HG03095 (cell line): ENCODE results near the gene LDLRAD3.

Experiments used
- ATAC-seq: cut with Tn5 transposase; IDR thresholded peaks from one replicate; pipeline ENCODE4 v1.9.1; 2021; ENCODE audit warnings: moderate library complexity; ENCODE audit not compliant: unreplicated experiment

The LDLRAD3 gene

DNA sequence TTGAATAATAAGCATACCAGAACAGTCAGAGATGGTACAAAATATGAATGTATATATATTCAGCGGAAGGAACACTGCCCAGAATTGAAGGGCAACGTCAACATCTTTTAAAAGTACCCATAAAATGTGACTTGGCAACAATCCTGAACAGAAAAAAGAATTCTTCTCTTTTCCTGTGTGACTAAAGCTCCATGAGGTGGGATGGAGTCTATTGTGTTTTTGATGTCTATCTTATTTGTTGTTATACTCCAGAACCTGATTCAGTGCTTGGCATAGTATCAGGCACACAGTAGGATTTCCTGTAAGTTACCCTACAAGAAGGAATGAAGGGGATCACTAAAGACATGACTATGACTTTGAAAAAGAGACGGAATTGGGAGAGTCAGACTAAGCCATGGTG, 10.3 kb downstream of the LDLRAD3 start:
- no peak for ATAC-seq

DNA sequence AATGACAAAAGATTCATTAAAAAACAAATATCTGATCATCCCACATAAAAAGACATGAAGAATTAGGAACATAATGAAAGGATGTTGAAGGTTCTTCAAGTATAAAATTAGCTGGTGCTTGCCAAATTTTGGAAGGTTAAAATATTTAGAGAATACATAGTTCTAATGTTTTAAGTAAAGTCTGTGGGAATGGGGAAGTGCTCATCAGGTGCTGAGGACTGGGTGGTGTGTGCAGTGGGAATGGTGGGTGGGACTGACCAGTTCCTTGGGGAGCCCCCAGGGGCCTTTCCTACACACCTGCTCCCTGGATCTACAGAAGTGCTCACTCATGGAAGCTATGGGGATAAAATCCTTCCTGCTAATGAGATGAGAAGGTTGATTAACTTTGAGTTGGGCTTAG, 11.8 kb downstream of the LDLRAD3 start:
- no peak for ATAC-seq

DNA sequence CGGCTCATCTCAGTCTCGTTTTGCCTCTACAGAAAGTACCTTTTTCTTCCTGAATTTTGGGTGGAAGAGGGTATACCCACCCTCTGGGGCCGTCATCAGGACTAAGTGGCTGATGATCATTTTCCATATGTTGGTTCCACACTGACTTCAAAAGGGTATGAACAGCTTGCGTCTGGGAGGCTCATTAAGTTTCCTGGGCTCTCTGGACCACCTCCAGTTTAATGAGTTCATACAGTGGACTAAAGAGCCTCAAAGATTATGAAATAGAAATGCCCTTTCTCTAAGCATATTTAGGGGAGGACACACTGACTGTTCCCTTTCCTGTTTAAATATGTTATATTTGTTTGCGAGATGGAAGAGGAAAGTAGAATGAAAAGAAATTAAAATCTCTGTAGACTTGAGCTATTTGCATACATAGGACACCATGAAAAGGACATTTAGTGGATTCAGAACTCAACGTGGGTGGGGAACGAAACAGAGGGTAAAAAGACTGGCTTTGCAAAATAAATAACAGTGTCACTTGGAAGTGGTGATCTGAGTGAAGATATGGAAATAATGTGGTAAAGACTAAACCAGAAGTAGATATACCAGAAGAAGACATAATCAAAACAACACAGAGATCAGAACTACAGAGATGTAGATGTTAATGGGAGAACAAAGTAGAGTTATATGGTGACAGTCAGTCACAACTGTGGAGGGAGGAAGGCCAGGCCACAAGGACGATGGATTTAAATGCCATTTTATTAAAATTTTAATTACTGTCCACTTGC, 18.7 kb downstream of the LDLRAD3 start:
- ATAC-seq, result no peak

DNA sequence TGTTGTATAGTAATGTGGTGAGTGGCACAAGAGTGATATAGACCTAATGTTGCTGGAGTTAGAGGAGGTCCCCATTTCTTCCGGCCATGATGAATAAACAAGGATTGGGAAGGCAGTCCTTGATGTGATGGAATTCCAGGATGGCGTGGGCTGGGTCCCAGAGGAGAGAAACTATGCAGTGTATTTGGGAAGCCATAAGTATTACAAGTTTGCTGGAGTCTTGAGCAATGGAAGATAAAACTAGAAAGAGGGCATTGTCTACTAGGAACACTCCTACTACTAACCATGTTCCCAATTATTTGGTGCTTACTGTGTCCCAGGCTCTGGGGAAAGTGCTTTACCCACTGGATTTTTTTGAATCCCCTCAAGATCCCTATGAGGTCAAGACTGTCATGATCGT, 20.0 kb downstream of the LDLRAD3 start:
- ATAC-seq, result no peak

DNA sequence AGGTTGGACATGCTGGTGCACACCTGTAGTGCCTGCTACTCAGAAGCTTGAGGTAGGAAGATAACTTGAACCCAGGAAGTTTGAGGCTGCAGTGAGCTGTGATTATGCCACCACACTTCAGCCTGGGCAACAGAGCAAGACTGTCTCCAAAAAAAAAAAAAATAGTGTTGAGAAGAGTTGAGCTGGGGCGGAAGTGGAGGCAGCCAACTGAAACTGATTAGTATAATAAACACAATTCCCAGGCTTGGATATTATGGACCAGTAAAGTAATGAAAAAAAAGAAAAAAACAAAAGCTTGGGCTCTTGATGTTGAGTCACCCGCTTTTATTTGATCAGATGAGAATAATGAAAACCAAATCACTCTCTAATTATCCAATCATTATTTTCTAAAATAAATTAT, 21.0 kb downstream of the LDLRAD3 start:
- no peak for ATAC-seq

DNA sequence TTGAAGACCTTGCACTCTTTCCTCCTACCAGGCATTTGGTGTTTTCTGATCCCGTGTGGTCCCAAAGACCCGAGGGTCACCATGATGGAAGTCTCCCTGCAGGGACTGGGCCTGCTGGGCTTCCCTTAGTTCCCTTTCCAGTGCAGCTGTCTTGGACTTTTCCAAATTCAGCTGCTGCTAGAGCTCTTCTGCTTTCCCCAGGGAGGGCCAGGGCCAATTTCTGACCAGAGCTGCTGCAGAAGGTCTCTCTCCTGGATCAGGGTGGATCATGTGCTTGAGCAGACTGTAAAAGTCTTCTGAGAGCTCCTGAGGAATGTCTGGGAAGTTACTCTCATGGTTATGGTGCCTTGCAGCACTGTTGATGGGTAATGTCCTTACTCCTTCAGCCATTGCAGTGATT, 23.2 kb downstream of the LDLRAD3 start:
- no peak for ATAC-seq

DNA sequence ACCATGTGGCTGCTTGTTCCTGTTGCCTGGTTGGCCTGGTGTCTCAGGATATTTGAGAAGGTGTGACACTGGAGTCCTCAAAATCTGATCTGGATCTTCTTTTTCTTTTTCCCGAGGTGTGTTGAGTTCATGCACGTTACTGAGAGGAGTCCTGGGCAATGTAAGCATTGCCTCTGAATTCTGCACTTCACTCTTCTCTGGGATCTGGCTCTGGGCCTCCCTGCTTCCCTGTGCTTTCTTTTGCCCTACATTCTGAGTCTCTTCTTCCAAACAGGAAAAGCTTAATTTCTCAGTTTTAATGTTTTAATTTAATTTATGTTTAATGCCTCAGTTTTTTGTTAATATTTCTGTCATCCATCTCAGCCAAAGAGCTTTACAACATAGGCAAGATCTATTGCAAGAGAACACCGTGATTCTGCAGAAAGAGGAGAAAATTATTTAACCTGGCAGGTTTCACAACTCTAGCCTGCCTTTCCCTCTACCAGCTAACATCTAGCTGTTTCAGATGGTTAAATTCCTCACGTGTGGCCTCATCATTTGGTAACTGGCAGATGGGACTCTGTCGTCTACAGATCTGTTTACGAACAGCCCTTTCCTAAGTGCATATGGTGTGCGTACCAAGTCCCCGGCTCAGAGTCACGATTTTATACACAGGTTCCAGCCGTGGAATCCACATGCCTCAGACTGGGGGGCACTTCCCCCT, 24.7 kb downstream of the LDLRAD3 start:
- no peak for ATAC-seq

DNA sequence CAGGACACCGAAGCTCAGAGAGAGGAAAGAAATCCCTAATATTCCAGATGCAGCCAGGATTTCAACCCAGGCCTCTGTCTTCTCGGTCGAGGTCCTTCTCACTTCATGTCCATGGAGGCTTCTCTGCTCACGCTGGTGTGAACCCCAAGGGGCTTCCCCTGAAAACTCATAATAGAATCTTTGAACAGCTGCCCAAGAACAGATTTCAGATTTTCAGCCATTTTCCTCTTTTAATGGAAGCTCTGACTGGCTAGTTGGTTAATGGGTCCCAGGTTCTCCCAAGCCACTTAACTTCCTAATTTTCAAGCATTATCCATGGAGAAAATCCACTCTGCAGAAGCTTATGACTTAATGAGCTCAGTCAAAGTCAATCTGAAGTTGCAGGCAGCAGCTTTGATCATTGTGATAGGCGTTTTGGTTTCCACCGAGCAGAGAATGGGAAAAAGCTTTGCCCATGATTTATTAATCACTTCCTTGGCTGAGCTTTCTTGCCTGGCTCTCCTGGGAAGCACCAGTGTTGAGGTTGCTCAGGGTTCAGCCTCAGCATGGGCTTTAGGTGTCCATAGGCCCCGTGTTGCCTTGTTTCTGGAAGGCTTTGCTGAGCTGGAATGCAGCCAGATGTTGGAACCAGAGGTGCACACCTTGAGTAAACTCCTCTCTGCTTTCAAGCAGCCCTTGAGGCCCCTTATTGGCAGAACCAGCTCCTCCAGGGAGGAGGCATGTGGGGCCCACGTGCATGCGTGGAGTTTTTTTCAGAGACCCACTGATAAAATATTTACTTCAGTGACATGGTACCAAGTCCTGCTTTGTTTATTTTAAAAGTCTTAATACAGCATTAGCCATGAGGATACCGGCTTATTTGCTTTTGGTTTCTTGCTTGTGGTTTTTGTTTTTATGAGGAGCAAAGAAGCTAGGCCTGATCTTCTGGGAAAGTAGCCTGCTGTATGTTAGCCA, 25.5 kb downstream of the LDLRAD3 start:
- ATAC-seq, result no peak

DNA sequence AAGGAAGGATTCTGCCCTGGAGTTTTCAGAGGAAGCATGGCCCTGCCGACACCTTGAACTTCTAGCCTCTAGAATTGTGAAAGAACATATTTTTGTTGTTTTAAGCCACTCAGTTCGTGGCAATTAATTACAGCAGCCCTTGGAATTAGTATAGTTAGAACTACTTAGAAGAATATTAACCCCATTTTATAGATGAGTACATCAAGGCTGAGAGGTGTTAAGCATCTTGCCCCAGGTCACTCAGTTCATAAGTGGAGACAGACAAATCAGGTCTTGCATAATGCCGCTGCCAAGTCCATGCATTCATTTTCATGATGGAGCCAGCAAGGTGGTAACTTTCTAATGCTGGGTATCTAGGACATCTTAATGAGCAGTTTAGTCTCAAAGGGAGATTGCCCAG, 26.6 kb downstream of the LDLRAD3 start:
- ATAC-seq, result no peak

DNA sequence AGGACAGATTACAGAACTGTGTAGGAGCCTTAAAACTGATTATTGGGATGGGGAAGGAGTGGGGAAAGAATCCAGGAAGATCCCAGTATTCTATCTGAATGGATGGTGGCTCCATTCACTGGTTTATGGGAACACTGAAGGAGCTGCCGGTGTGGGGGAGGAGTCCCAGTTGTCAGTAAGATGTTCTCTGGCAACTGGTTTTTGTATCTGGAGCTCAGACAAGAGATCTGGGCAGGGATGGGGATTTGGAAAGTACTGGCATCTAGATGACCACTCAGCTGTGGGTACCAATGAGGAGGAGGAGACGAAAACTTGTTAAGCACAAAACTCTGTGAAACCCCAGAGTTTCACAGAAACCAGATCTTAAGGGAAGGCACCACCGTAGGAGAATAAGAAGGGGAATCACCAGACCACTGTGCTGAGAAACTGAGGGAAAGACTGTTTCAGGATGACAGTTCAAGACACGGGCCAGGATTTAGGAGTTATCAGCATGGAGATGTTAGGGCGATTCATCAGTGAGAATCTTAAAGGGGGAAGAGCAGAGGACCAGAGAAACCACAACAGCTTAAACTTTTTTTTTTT, 28.1 kb downstream of the LDLRAD3 start:
- no peak for ATAC-seq

DNA sequence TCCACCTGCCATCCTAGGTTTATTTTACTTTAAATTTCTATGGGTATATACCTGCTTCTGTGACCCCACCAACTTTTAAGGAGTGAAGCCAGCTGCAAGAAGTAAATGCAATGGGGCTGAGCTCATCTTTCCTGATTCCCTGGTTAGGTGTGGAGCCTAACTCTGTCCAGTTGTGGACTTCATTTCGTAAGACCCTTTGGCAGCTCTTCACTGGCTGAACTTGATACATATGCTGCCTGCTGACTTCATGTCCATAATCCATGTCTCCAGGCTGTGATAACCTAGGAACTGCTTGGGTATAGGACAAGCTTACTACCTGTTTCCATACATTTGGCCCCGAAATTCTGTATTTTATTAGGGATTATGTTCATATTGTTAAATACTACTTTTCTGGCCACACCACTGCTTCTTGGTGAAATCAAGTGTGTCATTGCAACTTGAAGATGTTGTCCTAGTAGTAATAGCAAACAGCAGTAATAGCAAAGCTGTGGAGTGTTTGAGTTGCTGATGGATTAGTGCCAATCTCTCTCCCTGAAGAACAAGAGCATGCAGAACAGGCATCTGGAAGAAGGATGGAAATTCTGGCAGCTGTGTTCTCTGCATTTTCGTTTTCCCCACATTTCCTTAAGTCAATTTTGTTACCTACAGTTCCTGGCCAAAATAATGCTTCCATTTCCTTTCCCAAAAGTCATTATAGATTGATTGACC, 31.2 kb downstream of the LDLRAD3 start:
- no peak for ATAC-seq

DNA sequence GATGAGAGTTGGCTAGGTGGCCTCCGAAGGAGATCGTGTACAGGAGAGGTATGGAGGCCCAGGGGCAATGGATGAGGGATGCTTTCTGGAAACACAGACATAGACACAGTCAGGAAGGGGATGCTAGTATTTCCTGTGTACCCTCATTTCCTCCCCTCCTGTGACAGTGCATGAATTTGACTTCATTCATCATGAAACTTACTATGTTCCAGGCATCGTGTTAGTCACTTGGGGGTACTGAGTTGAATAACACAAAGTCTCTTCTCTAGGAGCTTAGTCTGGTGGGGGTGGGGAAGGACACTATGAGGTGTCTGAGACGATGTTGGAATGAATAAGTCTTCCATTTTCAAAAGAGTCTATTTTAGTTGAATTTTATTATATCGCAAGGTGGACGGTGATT, 32.6 kb downstream of the LDLRAD3 start:
- ATAC-seq, result no peak

DNA sequence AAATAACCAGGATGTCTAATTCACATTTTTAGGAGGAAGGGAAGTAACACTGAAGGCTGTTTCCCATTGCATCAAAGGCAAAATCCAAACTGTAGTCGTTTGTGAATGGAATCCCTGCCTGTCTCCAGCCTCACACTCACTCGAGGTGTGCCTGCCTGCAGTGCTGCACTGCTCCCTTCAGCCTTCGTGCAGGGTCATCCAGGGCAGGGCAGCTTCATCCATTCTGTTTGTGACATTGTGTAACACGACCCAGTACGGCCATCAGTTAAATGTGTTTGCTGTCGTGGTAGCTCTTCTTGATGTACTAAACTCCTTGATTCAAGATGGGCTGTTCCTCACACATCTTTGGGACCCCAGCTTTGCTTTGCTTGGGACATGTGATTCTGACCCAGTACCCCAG, 34.3 kb downstream of the LDLRAD3 start:
- ATAC-seq, result no peak

DNA sequence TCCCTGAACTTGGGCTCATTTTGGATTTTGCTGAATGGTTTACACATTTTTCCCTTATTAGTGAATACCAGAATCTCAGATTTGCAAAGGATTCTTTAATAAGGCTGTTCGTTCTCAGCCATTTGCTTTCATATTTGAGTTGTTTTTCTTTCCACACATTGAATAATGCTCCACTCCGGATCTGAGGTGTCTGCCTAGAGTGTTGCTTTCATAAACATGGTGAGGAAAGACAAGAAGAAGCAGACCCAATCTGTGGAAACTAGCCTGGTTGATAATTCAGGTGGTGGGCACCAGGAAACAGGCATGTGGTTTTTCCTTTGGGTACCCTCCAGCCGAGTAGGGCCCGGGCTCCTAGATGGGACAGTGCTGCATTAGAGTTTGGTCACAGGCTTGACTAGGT, 35.0 kb downstream of the LDLRAD3 start:
- ATAC-seq, result no peak

DNA sequence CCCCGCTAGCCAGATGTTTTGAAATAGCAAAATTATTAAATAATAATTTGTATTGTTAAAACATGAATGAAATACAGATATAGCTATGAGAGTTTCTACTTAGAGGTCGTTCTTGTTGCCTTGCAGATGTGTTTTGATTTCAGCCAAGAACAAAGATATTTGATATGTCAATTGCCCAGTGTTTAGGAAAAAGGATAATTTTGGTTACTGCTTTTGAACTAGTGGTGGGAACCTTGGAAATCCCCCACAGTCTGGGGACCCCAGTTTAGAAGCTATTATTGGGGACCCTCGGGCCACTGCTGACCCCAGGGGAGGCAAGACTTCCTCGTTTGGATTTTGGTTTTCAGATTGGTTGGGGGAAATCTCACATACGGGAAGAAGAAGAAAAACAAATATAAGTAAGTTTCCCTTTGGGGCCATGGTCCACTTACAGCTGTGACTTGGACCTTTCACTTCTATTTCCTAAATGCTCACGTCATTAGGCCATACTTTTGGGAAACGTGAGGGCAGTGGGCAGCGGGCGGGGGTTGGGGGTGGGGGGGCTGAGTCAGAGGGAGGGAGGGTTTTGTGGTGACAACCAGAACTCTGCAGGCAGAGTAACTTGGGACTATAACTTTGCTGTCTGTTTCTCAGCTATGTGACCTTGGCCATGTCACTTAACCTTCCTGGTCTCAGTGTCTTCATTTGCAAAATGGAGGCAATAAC, 37.0 kb downstream of the LDLRAD3 start:
- ATAC-seq, result no peak

DNA sequence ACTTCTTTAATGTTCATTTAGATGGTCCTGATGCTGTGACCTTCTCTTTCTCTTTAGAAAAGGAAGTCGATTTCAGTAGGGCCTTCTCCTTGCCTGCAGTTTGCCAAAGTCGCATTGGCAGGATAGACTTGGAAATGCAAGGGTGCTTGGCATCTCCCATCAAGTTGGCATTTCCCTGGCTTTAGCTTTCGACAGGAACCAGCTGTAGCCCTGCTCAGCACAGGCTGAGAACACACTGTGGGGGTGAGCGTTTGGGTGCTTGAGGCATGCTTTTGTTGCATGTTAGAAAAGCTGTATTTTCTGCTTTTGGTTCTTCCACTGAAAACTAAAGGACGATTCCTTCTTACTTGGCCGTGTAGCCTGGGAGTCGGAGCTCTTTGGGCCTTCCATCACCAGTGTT, 37.7 kb downstream of the LDLRAD3 start:
- ATAC-seq, result no peak

DNA sequence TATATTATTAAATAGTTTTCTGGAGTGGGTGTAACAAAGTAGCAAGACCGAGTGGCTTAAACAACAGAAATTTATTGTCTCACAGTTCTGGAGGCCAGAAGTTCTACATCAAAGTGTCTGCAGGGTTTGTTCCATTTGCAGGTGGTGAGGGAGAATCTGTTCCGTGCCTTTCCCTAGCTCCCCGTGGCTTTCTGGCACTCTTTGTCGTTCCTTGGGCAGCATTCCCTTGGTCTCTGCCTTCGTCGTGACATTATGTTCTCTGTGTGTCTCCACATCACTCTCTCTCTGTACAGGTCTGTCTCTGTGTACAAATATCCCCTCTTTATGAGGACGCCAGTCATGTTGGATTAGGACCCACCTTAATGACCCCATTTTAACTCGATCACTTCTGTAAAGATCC, 38.2 kb downstream of the LDLRAD3 start:
- no peak for ATAC-seq

DNA sequence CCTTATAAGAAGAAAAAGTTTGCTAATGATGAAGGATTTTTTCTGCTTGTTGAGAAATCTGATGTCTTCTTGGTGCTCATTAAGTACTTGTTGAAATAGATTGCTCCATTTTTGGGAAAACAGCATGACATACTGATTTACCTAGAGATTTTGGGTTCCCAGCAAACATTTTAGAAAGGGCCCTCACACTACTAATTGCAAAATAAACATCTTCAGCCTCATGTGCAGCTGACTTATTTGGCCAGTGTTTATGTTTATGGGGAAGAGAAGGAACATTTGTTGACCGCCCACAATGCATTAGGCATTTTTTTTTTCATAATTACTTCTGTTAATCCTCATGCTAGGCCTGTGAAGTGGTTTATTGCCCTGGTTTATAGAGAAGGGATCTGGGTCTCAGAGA, 40.1 kb downstream of the LDLRAD3 start:
- no peak for ATAC-seq

DNA sequence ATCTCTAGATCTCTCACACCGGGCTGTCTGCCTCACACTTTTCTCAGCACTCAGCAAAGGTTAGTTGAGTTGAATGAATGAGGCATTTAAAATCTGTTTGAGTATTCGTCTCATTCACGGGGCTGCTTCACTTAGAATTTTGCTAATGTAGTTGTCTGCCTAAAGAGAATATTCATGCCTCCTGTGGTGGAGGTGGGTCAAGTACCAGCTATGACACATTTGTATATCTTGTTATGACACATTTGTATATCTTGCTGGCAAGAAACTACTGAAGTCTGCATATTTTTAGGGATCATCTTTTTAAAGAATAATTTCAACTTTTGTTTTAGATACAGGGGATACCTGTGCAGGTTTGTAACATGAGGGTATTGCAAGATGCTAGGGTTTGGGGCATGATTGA, 43.1 kb downstream of the LDLRAD3 start:
- no peak for ATAC-seq

DNA sequence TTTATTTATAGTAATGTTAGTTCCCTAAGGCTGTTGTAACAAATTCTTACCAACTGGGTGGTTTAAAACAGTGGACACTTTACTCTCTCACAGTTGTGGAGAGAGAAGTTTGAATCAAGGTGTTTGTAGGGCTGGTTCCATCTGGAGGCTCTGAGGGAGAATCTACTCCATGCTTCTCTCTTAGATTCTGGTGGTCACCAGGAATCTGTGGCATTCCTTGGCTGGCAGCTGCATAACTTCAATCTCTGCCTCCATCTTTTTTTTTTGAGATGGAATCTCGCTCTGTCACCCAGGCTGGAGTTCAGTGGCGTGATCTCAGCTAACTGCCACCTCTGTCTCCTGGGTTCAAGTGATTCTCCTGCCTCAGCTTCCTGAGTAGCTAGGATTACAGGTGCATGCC, 46.3 kb downstream of the LDLRAD3 start:
- ATAC-seq, result no peak
